DND-41 (cell line): ENCODE measurements around the gene EP400.
"Not testable (repeated sequence)": the region's sequence is repeated elsewhere in the genome, so short reads cannot be mapped to it uniquely, and the experiment has no call there.

Experiments
- ATAC-seq: fragments of 200-7000 bp; cut with Tn5 transposase; 3 replicates; pipeline ENCODE4 v1.9.1; 2021; ENCODE audit warnings: low read depth; ENCODE audit not compliant: insufficient read depth
- DNase-seq: peaks from one replicate; pipeline ENCODE4 v3.0.0-alpha.2; 2020
- H2AFZ ChIP-seq: 2 replicates; pipeline ENCODE4 v1.6.0; 2012; ENCODE audit warnings: low read depth, low read length
- H3K27ac ChIP-seq: 2 replicates; pipeline ENCODE4 v1.5.1; 2012; ENCODE audit warnings: low read length, inconsistent platforms
- H3K27me3 ChIP-seq: fragments of 200-600 bp; sonication (generic); 2 replicates; pipeline ENCODE4 v1.6.0; 2012; ENCODE audit warnings: low read length, mild to moderate bottlenecking, inconsistent platforms; ENCODE audit not compliant: insufficient read depth, poor library complexity
- H3K36me3 ChIP-seq: 2 replicates; pipeline ENCODE4 v1.5.1; 2012; ENCODE audit warnings: low read length, inconsistent platforms; ENCODE audit not compliant: insufficient read depth
- H3K4me1 ChIP-seq: 2 replicates; pipeline ENCODE4 v1.5.1; 2012; ENCODE audit warnings: mild to moderate bottlenecking, low read length; ENCODE audit not compliant: insufficient read depth
- H3K4me2 ChIP-seq: 2 replicates; pipeline ENCODE4 v1.6.0; 2012; ENCODE audit warnings: mild to moderate bottlenecking, moderate library complexity, low read length, inconsistent platforms; ENCODE audit not compliant: insufficient read depth
- H3K4me3 ChIP-seq, 2 experiments: fragments of 200-600 bp in 1 of 2; shearing (Covaris generic) in 1 of 2; 2 replicates each; pipeline ENCODE4 v1.5.1; 2012 to 2016; ENCODE audit warnings: inconsistent platforms in 2 of 2, low read length in 2 of 2, mild to moderate bottlenecking in 2 of 2, low read depth in 1 of 2, moderate library complexity in 1 of 2
- H3K79me2 ChIP-seq: 2 replicates; pipeline ENCODE4 v1.6.0; 2012; ENCODE audit warnings: low read length, inconsistent platforms; ENCODE audit not compliant: insufficient read depth
- H3K9ac ChIP-seq: 2 replicates; pipeline ENCODE4 v1.6.0; 2012; ENCODE audit warnings: low read depth, mild to moderate bottlenecking, inconsistent platforms, low read length, moderate library complexity
- H3K9me3 ChIP-seq: 2 replicates; pipeline ENCODE4 v1.5.1; 2012; ENCODE audit warnings: low read length, moderate library complexity, mild to moderate bottlenecking, inconsistent platforms; ENCODE audit not compliant: insufficient read depth, severe bottlenecking
- H4K20me1 ChIP-seq: 2 replicates; pipeline ENCODE4 v1.6.0; 2012; ENCODE audit warnings: low read length; ENCODE audit not compliant: insufficient read depth
- EZH2 ChIP-seq: IDR thresholded peaks from 3 replicates; pipeline ENCODE4 v1.6.1; 2012; ENCODE audit warnings: borderline replicate concordance, low read depth, mild to moderate bottlenecking, moderate library complexity, low read length, inconsistent platforms; ENCODE audit not compliant: severe bottlenecking
- TF ChIP-seq, protein P1 (sequence below): IDR thresholded peaks from 2 replicates; pipeline ENCODE4 v1.5.1; 2012; ENCODE audit warnings: borderline replicate concordance, low read length, moderate library complexity, mild to moderate bottlenecking; ENCODE audit not compliant: poor library complexity, severe bottlenecking; ENCODE audit errors: extremely low read depth

EP400 gene

GRCh38 chr12:131948166-131948712 is 1.5 kb upstream of the EP400 start:
- peaks cover 20% of the 10 kb centered on the region for H3K4me1 ChIP-seq
- no peak overlapping the region for H2AFZ ChIP-seq
- no peaks in the 10 kb centered on the region for H3K9me3 ChIP-seq
- ATAC-seq (no peak), DNase-seq (no peak)
- H3K36me3 ChIP-seq: peaks cover 16% of the 10 kb centered on the region
- H3K27ac ChIP-seq: no peak overlapping the region
- H3K4me3 ChIP-seq: no peak overlapping the region
- TF ChIP-seq, protein P1, sequence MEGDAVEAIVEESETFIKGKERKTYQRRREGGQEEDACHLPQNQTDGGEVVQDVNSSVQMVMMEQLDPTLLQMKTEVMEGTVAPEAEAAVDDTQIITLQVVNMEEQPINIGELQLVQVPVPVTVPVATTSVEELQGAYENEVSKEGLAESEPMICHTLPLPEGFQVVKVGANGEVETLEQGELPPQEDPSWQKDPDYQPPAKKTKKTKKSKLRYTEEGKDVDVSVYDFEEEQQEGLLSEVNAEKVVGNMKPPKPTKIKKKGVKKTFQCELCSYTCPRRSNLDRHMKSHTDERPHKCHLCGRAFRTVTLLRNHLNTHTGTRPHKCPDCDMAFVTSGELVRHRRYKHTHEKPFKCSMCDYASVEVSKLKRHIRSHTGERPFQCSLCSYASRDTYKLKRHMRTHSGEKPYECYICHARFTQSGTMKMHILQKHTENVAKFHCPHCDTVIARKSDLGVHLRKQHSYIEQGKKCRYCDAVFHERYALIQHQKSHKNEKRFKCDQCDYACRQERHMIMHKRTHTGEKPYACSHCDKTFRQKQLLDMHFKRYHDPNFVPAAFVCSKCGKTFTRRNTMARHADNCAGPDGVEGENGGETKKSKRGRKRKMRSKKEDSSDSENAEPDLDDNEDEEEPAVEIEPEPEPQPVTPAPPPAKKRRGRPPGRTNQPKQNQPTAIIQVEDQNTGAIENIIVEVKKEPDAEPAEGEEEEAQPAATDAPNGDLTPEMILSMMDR: no peak
- TF ChIP-seq EZH2: no peak
- H3K4me2 ChIP-seq: no peak overlapping the region
- H4K20me1 ChIP-seq: peaks cover 20% of the 10 kb centered on the region
- H3K27me3 ChIP-seq: no peaks in the 10 kb centered on the region
- no peak overlapping the region for H3K9ac ChIP-seq
- H3K79me2 ChIP-seq: peaks cover 34% of the 10 kb centered on the region

DNA sequence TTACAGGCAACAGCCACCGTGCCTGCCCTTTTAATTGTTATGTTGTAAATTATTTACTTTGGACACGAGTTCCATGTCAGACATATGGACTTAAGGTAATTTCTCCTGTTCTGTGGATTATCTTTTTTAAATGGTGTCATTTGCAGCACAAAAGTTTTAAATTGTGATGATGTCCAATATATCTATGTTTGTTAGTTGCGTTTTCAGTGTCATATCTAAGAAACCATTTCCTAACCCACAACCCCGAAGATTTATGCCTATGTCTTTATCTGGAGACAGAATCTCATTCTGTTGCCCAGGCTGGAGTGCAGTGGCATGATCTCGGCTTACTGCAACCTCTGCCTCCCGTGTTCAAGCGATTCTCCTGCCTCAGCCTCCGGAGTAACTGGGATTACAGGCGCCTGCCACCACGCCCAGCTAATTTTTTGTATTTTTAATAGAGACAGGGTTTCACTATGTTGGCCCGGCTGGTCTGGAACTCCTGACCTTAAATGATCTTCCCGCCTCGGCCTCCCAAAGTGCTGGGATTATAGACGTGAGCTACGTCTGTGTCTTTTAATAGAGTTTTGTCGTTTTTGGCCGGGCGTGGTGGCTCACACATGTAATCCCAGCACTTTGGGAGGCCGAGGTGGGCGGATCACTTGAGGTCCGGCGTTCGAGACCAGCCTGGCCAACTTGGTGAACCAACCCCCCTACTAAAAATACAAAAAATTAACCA is 870 bp upstream of the EP400 start:
- H3K27me3 ChIP-seq, H3K36me3 ChIP-seq, ATAC-seq, DNase-seq, H3K9me3 ChIP-seq: not testable (repeated sequence)
- Histone ChIP-seq H4K20me1 (peaks cover 23% of the 10 kb centered on the region), H2AFZ (peak overlapping the region; percentile 98), H3K27ac (peak overlapping the region; percentile 77), H3K4me3 (peak overlapping the region; percentile 24 to 77; a peak in 3 of 4 replicates), H3K9ac (peak overlapping the region; percentile 98), H3K4me2 (peak overlapping the region; percentile 98), H3K4me1 (peaks cover 20% of the 10 kb centered on the region), H3K79me2 (peaks cover 41% of the 10 kb centered on the region)

GRCh38 chr12:131950182-131950913 is 606 bp downstream of the EP400 start:
- H3K79me2 ChIP-seq: peaks cover 55% of the 10 kb centered on the region
- peak; percentile 45 for DNase-seq
- peak; percentile 37 for ATAC-seq
- H3K27me3 ChIP-seq: no peaks in the 10 kb centered on the region
- peak overlapping the region; percentile 84 for H3K27ac ChIP-seq
- TF ChIP-seq, protein P1: no peak
- TF ChIP-seq EZH2: no peak
- peak overlapping the region; percentile 58 to 77 for H3K4me3 ChIP-seq
- peaks cover 24% of the 10 kb centered on the region for H3K4me1 ChIP-seq
- H4K20me1 ChIP-seq: peaks cover 32% of the 10 kb centered on the region
- peak overlapping the region; percentile 98 for H3K4me2 ChIP-seq
- H3K9me3 ChIP-seq: no peaks in the 10 kb centered on the region
- H3K9ac ChIP-seq: peak overlapping the region; percentile 98
- H3K36me3 ChIP-seq: no peaks in the 10 kb centered on the region; the same call in 1 of the 2 replicates
- H2AFZ ChIP-seq: peak overlapping the region; percentile 78

GRCh38 chr12:131953810-131954209 is 4.1 kb downstream of the EP400 start:
- peaks cover 28% of the 10 kb centered on the region for H3K4me1 ChIP-seq
- H3K36me3 ChIP-seq: not testable (repeated sequence)

DNA sequence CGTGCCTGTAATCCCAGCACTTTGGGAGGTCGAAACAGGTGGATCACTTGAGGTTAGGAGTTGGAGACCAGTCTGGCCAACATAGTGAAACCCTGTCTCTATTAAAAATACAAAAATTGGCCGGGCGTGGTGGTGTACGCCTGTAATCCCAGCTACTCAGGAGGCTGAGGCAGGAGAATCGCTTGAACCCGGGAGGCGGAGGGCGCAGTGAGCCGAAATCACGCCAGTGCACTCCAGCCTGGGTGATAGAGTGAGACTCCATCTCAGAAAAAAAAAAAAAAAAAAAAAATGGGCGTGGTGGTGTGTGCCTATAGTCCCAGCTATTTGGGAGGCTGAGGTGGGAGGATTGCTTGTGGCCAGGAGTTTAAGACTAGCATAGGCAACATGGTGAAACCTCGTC is 4.7 kb downstream of the EP400 start:
- Histone ChIP-seq H3K79me2 (peaks cover 96% of the 10 kb centered on the region), H4K20me1 (peaks cover 65% of the 10 kb centered on the region), H3K4me1 (peaks cover 24% of the 10 kb centered on the region)
- H3K9me3 ChIP-seq, ATAC-seq, H3K4me2 ChIP-seq, H3K27me3 ChIP-seq, H3K4me3 ChIP-seq, H3K9ac ChIP-seq, H3K27ac ChIP-seq, H3K36me3 ChIP-seq, DNase-seq, H2AFZ ChIP-seq: not testable (repeated sequence)

More at GRCh38 chr12:131953810-131954209, 4.1 kb downstream of the EP400 start:
- not testable (repeated sequence) for H3K9ac ChIP-seq, ATAC-seq, DNase-seq, H3K27me3 ChIP-seq, H3K27ac ChIP-seq, H3K4me2 ChIP-seq, H3K9me3 ChIP-seq, H2AFZ ChIP-seq, H3K4me3 ChIP-seq
- H4K20me1 ChIP-seq: peaks cover 58% of the 10 kb centered on the region
- peaks cover 90% of the 10 kb centered on the region for H3K79me2 ChIP-seq
